Thyroid gland (tissue), 4 donors: ENCODE results near the gene SYCP1.

ENCODE experiments used
- CTCF ChIP-seq, 6 experiments: fragments of 200-600 bp in 3 of 6; fragments of 450-650 bp in 3 of 6; sonication (generic) in 3 of 6; IDR thresholded peaks; one replicate each; pipeline ENCODE4 v1.5.1; 2016 to 2019; ENCODE audit warnings: antibody characterized with exemption in 6 of 6, mild to moderate bottlenecking in 2 of 6, inconsistent platforms in 1 of 6, moderate library complexity in 1 of 6
- POLR2A ChIP-seq, 2 donors: fragments of 450-650 bp; IDR thresholded peaks; one replicate each; pipeline ENCODE4 v1.6.1; 2017; ENCODE audit warnings: antibody characterized with exemption in 2 of 2, mild to moderate bottlenecking in 2 of 2, moderate library complexity in 1 of 2

GRCh38 chr1:114844270-114844669 lies 10.4 kb upstream of the SYCP1 start:
- TF ChIP-seq CTCF (IDR thresholded peaks at IDR 0.05) (no peak), POLR2A (IDR thresholded peaks at IDR 0.05) (no peak)
